Measurements from ENCODE around the gene ZFP36L1.

Gene ZFP36L1

DNA sequence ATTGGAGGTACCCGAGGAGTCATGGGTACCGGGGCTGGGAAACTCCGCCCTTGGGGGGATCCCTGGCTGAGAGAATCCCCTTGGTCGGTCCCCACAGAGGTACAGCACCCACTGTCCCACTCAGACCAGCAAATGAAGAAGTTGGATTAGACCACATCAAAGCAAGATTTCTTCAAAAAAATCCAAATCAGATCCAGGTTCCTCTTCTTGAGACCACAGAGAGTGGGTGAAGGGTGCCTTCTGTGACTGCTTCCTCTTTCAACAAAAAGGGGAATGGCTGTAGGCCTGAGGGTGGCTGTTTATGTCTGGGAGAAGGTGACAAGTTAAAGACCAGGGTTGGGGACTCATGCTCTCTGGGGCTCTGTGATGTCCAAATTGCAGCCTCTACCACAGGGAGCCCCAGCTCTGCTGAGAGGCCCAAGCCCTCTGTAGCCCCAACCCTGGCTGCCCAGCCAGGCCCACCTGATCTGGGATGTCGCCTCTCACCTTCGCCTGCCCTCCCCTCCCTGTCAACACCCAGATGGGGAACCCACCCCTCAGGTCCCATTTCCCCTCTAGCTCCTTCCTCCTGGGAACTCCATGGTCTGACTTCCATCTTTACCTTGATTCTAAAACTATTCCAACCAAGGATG lies 50.9 kb downstream of the ZFP36L1 start:
- H3K36me3 ChIP-seq = no peaks in the 10 kb centered on the region
- no peak for DNase-seq
- H3K9me3 ChIP-seq (ENCODE audit: severe bottlenecking) = peaks cover 7% of the 10 kb centered on the region
- TF ChIP-seq, protein P1, sequence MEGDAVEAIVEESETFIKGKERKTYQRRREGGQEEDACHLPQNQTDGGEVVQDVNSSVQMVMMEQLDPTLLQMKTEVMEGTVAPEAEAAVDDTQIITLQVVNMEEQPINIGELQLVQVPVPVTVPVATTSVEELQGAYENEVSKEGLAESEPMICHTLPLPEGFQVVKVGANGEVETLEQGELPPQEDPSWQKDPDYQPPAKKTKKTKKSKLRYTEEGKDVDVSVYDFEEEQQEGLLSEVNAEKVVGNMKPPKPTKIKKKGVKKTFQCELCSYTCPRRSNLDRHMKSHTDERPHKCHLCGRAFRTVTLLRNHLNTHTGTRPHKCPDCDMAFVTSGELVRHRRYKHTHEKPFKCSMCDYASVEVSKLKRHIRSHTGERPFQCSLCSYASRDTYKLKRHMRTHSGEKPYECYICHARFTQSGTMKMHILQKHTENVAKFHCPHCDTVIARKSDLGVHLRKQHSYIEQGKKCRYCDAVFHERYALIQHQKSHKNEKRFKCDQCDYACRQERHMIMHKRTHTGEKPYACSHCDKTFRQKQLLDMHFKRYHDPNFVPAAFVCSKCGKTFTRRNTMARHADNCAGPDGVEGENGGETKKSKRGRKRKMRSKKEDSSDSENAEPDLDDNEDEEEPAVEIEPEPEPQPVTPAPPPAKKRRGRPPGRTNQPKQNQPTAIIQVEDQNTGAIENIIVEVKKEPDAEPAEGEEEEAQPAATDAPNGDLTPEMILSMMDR (IDR thresholded peaks at IDR 0.05; ENCODE audit: low read depth, low read length) = no peak
- no peak overlapping the region for H3K4me3 ChIP-seq (ENCODE audit: low read depth, low read length)
- no peaks in the 10 kb centered on the region for H3K27me3 ChIP-seq (ENCODE audit: insufficient read depth, low read depth, severe bottlenecking)
- H3K27ac ChIP-seq = no peak overlapping the region

DNA sequence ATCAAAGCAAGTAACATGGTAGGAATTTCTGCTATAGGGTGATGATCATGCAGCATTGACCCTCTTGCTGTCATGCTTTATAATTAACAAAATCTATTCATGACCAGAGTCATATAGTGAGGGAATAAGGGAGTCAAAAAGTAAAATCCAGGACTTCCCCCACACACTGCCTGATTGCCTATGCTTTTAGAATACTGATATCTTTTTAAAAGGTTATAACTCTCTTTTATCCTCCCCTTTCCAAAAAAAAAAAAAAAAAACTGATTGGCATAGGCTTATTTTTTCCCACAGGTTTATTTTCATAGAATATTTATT lies 51.4 kb downstream of the ZFP36L1 start:
- TF ChIP-seq, protein P1 (IDR thresholded peaks at IDR 0.05; ENCODE audit: low read depth, low read length) = no peak
- Histone ChIP-seq H3K36me3 (no peaks in the 10 kb centered on the region), H3K27me3 (ENCODE audit: insufficient read depth, low read depth, severe bottlenecking) (no peaks in the 10 kb centered on the region), H3K9me3 (ENCODE audit: severe bottlenecking) (peaks cover 7% of the 10 kb centered on the region), H3K27ac (no peak overlapping the region), H3K4me3 (ENCODE audit: low read depth, low read length) (no peak overlapping the region)
- no peak for DNase-seq

DNA sequence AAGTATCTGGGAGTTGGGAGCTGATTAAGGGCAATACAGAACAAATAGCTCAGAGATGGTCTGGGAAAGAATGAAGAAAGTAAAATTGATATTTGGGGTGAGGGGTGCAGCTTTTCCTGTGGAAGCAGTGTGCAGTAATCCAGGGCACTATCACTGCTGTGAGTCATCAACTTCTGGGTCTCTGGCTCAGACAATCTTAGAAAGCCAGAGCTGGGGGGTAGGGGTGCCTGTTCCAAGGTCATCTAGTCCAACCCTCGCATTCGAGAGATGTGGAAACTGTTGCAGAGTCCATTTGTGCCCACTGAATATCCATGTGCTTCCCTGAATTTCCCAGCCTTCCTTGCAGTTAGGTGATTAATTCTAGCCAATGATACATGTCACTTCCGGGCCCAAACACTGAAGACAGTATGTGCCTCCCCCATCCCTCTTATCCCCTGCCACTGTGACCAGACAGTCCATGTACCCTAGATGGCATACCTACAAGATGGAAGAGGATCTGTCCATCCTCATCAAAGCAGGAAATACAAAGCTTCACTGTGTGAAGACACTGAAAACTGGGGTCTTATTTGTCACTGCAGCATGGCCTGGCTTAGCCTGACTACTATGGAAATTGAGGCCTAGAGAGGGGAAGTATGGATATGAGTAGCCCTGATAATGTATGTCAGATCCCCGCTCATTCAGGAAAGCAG lies 51.9 kb downstream of the ZFP36L1 start:
- Histone ChIP-seq H3K36me3 (no peaks in the 10 kb centered on the region), H3K27ac (no peak overlapping the region), H3K4me3 (ENCODE audit: low read depth, low read length) (no peak overlapping the region), H3K9me3 (ENCODE audit: severe bottlenecking) (peaks cover 7% of the 10 kb centered on the region), H3K27me3 (ENCODE audit: insufficient read depth, low read depth, severe bottlenecking) (no peaks in the 10 kb centered on the region)
- no peak for DNase-seq
- TF ChIP-seq, protein P1 (IDR thresholded peaks at IDR 0.05; ENCODE audit: low read depth, low read length) = no peak

DNA sequence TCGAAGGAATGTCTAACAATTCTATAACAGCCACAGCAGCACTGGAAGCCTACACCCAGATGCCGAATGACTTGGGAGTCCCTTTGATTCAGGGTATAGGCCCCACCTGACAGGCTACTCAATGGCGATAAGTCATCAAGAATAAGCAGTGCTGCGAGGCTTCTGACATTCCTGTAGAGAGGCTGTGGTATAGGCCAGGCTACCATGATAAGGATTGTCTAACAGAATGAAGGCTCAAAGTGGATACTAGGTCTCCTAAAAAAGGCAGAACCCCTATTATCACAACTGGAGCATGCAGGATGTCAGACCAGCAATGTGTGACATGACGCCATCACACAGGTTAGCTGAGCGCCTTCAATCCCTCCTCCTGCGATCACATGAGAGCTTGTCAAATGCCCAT lies 53.2 kb downstream of the ZFP36L1 start:
- Histone ChIP-seq H3K36me3 (no peaks in the 10 kb centered on the region), H3K27ac (no peak overlapping the region), H3K9me3 (ENCODE audit: severe bottlenecking) (peaks cover 7% of the 10 kb centered on the region), H3K4me3 (ENCODE audit: low read depth, low read length) (no peak overlapping the region), H3K27me3 (ENCODE audit: insufficient read depth, low read depth, severe bottlenecking) (no peaks in the 10 kb centered on the region)
- TF ChIP-seq, protein P1 (IDR thresholded peaks at IDR 0.05; ENCODE audit: low read depth, low read length) = no peak
- no peak for DNase-seq

DNA sequence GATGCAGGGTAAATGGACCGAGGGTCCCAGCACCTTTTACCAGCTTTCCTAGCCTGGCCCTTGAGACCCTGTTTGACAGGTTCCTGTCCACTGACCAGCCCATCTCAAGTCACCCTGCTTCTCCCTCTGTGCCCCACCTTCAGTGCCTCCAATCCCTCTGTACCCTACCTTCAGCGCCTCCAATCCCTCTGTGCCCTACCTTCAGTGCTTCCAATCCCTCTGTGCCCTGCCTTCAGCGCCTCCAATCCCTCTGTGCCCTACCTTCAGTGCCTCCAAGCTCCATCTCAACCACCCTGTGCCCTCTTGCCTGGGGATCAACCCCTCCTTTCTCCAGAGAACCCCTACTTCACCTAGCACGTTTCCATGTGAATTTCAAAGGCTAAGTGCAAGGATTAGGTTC lies 54.3 kb downstream of the ZFP36L1 start:
- Histone ChIP-seq H3K27me3 (ENCODE audit: insufficient read depth, low read depth, severe bottlenecking) (no peaks in the 10 kb centered on the region), H3K27ac (no peak overlapping the region), H3K9me3 (ENCODE audit: severe bottlenecking) (peaks cover 7% of the 10 kb centered on the region), H3K4me3 (ENCODE audit: low read depth, low read length) (no peak overlapping the region), H3K36me3 (no peaks in the 10 kb centered on the region)
- TF ChIP-seq, protein P1 (IDR thresholded peaks at IDR 0.05; ENCODE audit: low read depth, low read length) = no peak
- DNase-seq = no peak

Measured in WERI-Rb-1 (cell line).